HG03469 (cell line): ENCODE measurements around the gene PLXNA4.

Source experiments
- ATAC-seq: cut with Tn5 transposase; IDR thresholded peaks from one replicate; pipeline ENCODE4 v1.9.1; 2021; ENCODE audit warnings: mild to moderate bottlenecking, moderate library complexity, moderate number of reproducible peaks; ENCODE audit not compliant: unreplicated experiment

PLXNA4 gene

DNA sequence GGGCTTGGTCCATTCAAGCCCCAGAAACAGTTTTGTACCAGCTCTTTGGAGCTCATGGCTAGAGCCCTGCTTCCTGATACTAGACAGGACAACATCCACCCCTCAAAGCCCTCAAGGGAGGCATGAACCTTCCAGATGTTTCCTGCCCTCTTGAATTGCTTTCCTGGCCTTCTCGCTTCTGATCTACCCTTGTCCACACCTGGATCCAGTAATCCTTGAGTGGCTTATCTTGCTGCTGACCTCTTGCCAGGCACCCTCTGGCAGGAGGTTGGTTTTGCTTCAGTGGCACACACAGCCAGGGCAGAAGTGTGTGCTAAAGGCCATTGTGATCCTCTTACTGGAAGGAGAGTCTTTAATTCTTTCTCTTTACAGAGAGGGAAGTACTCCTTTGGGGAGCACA, 495.8 kb downstream of the PLXNA4 start:
- ATAC-seq, result no peak

GRCh38 chr7:132078891-132079735, 497.2 kb downstream of the PLXNA4 start:
- no peak for ATAC-seq

- no peak for ATAC-seq
These were observed 498.1 kb downstream of the PLXNA4 start for GRCh38 chr7:132077971-132078685.

- ATAC-seq, result no peak
These were observed 499.8 kb downstream of the PLXNA4 start for GRCh38 chr7:132076301-132077035.

GRCh38 chr7:132075515-132075914, 500.8 kb downstream of the PLXNA4 start:
- no peak for ATAC-seq

DNA sequence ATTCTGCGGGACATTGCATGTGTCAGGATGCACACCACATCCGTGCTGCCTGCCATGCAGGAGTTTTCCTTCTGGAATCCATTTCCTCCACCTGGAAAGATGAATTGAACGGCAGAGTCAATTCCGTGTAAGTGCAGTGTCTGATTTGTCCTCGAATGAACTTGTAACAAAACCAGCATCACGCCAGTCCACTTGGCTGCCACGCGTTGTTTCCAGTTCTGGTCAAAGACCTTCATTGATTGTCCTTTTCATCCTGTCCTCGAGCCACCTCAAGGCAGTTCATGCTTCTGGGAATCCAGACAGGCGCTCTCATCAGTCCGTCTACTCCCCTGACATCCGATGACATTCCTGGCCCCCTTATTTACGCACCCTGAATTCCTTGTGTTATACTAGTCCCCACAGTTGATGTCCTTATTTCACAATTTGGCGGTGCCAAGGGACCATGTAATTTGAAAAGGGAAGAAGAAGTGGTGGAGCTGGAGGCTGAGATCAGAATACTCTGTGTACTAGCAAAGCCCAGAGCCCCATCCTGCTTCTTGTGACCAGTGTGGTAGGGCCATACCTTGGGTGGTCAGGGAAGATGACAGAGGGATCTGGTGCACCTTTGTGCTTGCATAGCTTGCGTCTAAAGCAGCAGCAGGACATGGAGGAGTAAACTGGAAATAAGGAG, 502.2 kb downstream of the PLXNA4 start:
- no peak for ATAC-seq
